ENCODE measurements around the gene VEGFB. TPM values are rescaled to one million over a fixed set of nuclear protein-coding genes. Genes with fewer than 3 reads are reported as not detected.
A peak's percentile ranks its signal among the peaks of the same experiment; 100 is the strongest.

VEGFB gene
- total RNA-seq, 6 experiments from 2014 or later = 7.5 to 33.2 (median 16.6) TPM

DNA sequence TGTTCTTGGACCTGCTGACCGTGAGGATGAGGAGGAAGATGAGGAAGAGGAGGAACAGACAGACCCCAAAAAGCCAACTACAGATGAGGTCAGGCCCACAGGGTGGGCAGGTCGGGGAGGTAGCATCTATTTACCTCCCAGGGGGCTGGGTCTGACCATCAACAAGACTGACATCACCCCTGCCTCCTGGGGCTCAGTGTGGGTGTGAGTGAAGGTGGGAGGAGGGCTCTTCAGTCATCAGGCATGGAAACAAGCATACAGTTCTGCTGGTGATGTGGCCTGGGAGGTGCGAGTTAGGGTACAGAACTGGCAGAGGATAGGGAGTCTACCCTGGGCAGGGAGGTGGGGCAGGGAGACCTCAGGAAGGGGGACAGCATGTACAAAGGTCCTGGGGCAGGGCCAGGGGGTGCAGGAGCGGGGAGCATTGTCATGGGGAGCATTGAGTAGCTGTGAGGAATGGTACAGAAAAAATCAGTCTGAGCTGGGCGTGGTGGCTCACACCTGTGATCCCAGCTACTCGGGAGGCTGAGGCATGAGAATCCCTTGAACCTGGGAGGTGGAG lies 25.8 kb downstream of the VEGFB start:
- H3K4me3 ChIP-seq = no peak overlapping the region
- H3K27me3 ChIP-seq = no peaks in the 10 kb centered on the region
- H3K9me3 ChIP-seq = no peaks in the 10 kb centered on the region
- intact Hi-C loops (cut with DNase I) = no loop called here
- H3K4me1 ChIP-seq = no peaks in the 10 kb centered on the region
- no peak for DNase-seq
- H3K36me3 ChIP-seq = peaks cover 0 to 5% (median 0%) of the 10 kb centered on the region in 4 donors
- ATAC-seq = no peak
- WGBS (ENCODE audit: insufficient coverage, low coverage, low lambda C conversion rate, missing lambda C conversion rate) = 87% methylated on average over 4 of the region's 6 CpGs
- H3K27ac ChIP-seq = no peak overlapping the region
- TF ChIP-seq, protein P1, sequence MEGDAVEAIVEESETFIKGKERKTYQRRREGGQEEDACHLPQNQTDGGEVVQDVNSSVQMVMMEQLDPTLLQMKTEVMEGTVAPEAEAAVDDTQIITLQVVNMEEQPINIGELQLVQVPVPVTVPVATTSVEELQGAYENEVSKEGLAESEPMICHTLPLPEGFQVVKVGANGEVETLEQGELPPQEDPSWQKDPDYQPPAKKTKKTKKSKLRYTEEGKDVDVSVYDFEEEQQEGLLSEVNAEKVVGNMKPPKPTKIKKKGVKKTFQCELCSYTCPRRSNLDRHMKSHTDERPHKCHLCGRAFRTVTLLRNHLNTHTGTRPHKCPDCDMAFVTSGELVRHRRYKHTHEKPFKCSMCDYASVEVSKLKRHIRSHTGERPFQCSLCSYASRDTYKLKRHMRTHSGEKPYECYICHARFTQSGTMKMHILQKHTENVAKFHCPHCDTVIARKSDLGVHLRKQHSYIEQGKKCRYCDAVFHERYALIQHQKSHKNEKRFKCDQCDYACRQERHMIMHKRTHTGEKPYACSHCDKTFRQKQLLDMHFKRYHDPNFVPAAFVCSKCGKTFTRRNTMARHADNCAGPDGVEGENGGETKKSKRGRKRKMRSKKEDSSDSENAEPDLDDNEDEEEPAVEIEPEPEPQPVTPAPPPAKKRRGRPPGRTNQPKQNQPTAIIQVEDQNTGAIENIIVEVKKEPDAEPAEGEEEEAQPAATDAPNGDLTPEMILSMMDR (IDR thresholded peaks at IDR 0.05) = no peak
- TF ChIP-seq POLR2A (IDR thresholded peaks at IDR 0.05) = no peak

DNA sequence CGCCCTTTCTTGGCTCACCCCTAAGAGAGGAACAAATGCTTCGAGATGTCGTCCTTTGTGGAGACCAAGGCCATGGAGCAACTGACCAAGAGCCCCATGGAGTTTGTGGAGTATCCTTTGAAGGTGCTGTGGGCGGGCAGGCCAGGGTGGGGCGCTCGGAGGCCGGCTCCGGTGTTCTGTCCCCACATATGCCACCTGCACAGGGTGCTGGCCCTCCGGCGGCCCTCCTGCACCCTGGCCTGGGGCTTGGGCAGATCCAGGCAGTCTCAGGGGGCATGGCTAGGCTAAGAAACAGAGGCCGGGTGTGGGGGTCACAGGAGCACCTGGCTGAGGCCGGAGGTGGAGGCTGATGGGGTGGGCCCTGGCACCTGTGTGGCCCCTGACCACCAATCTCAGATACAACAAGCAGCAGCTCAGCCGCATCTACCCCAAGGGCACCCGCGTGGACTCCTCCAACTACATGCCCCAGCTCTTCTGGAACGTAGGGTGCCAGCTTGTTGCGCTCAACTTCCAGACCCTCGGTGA lies 27.2 kb downstream of the VEGFB start:
- WGBS (ENCODE audit: insufficient coverage, low coverage, low lambda C conversion rate, missing lambda C conversion rate) = 93% methylated on average over 3 of the region's 18 CpGs
- Histone ChIP-seq H3K27ac (no peak overlapping the region), H3K27me3 (no peaks in the 10 kb centered on the region), H3K36me3 (peaks cover 0 to under 1% (median 0%) of the 10 kb centered on the region in 4 donors), H3K9me3 (no peaks in the 10 kb centered on the region), H3K4me1 (no peaks in the 10 kb centered on the region), H3K4me3 (no peak overlapping the region)
- intact Hi-C loops (cut with DNase I) = no loop called here
- ATAC-seq (no peak), DNase-seq (no peak)
- no peak for TF ChIP-seq POLR2A (IDR thresholded peaks at IDR 0.05)
- TF ChIP-seq, protein P1 (IDR thresholded peaks at IDR 0.05) = no peak

DNA sequence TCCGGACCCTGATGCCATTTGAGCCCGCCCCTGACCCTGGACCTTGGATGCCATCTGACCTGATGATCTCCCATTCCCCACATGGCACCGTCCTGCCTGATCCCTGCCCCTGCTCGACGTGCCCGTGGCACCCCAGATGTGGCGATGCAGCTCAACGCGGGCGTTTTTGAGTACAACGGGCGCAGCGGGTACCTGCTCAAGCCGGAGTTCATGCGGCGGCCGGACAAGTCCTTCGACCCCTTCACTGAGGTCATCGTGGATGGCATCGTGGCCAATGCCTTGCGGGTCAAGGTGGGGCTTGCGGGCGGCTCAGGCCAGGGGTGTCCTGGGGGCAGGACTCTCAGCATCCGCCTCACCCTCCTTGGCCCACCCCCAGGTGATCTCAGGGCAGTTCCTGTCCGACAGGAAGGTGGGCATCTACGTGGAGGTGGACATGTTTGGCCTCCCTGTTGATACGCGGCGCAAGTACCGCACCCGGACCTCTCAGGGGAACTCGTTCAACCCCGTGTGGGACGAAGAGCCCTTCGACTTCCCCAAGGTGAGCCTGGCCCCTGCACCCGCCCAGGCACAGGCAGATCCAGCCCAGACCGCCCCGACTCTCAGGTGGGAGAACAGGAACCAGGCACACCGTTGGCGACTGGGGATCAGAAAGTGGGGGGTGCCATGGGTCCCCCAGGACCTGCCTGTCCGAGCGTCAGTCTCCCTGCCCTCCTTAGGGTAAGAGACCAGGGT lies 28.1 kb downstream of the VEGFB start:
- no peaks in the 10 kb centered on the region for H3K27me3 ChIP-seq
- no peak for ATAC-seq
- no peak overlapping the region for H3K27ac ChIP-seq
- intact Hi-C loops (cut with DNase I) = no loop called here
- TF ChIP-seq POLR2A (IDR thresholded peaks at IDR 0.05) = no peak
- TF ChIP-seq, protein P1 (IDR thresholded peaks at IDR 0.05) = no peak
- H3K36me3 ChIP-seq = no peaks in the 10 kb centered on the region
- H3K9me3 ChIP-seq = no peaks in the 10 kb centered on the region
- no peaks in the 10 kb centered on the region for H3K4me1 ChIP-seq
- no peak overlapping the region for H3K4me3 ChIP-seq
- 94% methylated on average over 23 of the region's 42 CpGs for WGBS (ENCODE audit: insufficient coverage, low coverage, low lambda C conversion rate, missing lambda C conversion rate)
- DNase-seq = no peak

DNA sequence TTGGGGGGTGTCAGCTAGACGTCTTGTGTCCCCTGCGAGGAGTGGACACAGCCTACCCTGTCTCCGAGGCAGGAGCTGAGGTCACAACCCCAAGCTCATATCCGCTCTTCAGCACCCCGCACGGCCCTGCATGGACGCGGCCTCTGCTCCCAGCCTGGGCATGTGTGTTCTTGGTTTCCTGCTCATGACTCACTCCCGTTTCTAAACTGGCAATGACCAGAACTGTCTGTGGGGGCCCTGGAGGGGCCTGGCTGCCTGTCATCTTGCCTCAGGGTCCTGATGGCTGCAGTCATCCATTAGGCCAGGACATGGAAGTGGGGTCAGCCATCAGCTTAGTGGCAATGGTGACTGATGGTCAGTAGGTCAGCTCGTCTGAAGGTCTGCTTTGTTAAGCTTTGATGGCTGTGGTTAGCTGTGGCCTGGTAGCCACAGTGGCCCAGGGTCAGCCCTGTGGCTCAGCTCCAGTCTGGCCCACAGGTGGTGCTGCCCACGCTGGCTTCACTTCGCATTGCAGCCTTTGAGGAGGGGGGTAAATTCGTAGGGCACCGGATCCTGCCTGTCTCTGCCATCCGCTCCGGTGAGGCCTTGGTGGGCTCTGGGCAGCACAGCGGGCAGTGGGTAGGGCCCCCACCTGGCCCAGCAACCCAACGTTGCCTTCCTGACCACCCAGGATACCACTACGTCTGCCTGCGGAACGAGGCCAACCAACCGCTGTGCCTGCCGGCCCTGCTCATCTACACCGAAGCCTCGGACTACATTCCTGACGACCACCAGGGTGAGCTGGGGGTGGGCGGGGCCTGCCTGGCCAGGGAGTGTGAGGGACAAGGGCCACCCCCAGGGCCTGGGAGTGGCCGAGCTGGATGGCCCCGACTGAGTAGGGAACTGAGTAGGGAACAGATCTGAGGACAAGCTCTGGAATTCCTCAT lies 28.9 kb downstream of the VEGFB start:
- Histone ChIP-seq H3K4me1 (peaks cover 0 to 4% (median 3%) of the 10 kb centered on the region in 4 donors), H3K4me3 (no peak overlapping the region), H3K9me3 (no peaks in the 10 kb centered on the region), H3K36me3 (no peaks in the 10 kb centered on the region), H3K27me3 (no peaks in the 10 kb centered on the region), H3K27ac (no peak overlapping the region)
- TF ChIP-seq POLR2A (IDR thresholded peaks at IDR 0.05) = no peak
- TF ChIP-seq, protein P1 (IDR thresholded peaks at IDR 0.05) = no peak
- ATAC-seq (peak in 2 of 4 donors; percentile 19 to 40), DNase-seq (peak in 1 of 3 donors; percentile 32)
- intact Hi-C loops (cut with DNase I) = no loop called here
- WGBS (ENCODE audit: insufficient coverage, low coverage, low lambda C conversion rate, missing lambda C conversion rate) = 85% methylated on average over 9 of the region's 29 CpGs
